ENCODE data around the gene KRT9. TPM values are rescaled to one million over a fixed set of nuclear protein-coding genes. Genes with fewer than 3 reads are reported as not detected.

Gene KRT9
- not detected in 2 replicates for polyA plus RNA-seq

GRCh38 chr17:41571561-41572434, at the start of gene KRT9:
Gene KRT9, minus strand, starts transcription at chr17:41572059. Its CDS starts 67 bp downstream, at chr17:41571992.

DNA sequence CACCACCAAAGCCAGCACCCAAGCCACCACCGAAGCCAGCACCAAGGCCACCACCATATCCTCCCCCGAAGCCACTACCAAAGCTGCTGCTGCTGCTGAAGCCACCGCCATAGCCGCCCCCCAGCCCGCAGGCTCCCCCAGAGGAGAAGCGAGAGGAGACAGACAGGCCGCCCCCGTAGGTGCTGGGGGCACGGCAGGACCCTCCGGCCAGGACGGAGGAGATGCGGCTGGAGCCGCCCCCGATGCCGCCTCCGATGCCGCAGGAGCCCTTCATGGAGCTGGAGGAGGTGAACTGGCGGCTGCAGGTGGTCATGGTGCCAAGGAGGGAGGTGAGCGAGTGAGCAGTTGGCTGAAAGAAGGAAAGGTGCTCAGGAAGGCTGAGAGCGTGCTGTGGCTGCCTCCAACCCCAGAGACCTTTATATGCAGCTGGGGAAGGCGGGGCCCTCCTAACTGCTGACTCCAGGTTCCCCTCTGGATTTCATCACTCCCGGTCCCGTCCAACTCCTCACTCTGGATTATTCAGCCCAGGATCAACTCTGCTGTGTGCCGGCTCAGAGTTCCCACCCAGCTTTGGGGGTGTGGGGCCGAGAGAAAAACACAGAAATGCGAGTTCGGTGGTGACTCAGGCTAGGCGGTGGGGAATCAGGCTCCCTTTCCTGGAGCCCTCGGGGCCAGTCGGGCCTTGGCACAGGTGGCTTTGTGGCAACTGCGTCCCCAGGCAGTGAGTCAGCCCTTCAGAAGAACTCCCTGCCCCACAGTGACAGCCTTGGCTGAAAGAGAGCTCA, 40.7 kb upstream of the KRT9 start, which contains the start of gene KRT16:
Gene KRT16, minus strand, starts transcription at position 392 of the 785 bp plus-strand sequence. Its CDS starts 79 bp downstream, at position 313.

GRCh38 chr17:41586863-41587495, 15.1 kb upstream of the KRT9 start, which contains the start of gene KRT14:
Gene KRT14, minus strand, starts transcription at chr17:41586895. Its CDS starts 61 bp downstream, at chr17:41586834.

DNA sequence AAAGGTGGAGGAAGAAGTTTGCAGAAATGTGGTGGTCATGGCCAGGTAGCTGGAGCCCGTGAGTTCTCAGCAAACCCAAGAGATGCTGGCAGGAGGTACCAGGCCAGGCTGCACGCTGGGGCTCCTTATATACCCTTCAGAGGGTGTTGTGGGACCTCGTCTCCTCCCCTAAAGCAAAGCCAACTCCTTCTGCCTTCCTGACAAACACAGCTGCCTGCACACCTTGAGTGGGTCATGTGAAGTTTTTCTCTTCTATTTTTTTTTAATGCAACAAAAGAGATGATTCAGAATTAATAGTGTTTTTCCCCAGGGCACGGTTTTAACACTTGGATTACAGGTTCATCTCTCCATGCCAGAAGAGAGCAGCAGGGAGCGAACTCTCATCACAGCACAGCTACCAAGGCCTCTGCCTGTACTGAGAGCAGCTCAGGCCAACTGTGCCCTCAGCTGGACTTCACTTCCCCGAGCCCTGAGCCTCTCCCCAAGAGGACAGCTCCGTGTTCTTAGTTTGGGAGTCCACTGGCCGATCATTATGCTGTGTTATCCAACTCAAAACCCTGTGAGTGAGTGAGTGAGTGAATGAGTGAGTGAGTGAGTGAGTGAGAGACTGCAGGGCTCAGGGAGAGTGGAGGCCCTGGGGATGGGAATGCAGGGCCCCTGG, 52.9 kb downstream of the KRT9 start, which contains the start of gene KRT15:
Gene KRT15, minus strand, starts transcription at position 102 of the 661 bp plus-strand sequence. Its CDS starts 63 bp downstream, at position 39.

Other genes starting within 250 kb of the KRT9 start
- gene KRT33A, start 221.2 kb downstream of the KRT9 start, polyA plus RNA-seq, result not detected in 2 replicates
- gene KRT33B, start 202.2 kb downstream of the KRT9 start, polyA plus RNA-seq, result not detected in 2 replicates
- gene KRT34, start 189.8 kb downstream of the KRT9 start, polyA plus RNA-seq, result not detected in 2 replicates
- gene KRT31, start 174.5 kb downstream of the KRT9 start, polyA plus RNA-seq, result 2.2 TPM in 1 of 2 replicates, not detected in the other
- not detected in 2 replicates for gene KRT37, start 147.5 kb downstream of the KRT9 start, polyA plus RNA-seq
- not detected in 2 replicates for gene KRT38, start 131.1 kb downstream of the KRT9 start, polyA plus RNA-seq
- gene KRT32, start 104.7 kb downstream of the KRT9 start, polyA plus RNA-seq, result not detected in 2 replicates
- not detected in 2 replicates for gene KRT35, start 90.9 kb downstream of the KRT9 start, polyA plus RNA-seq
- not detected in 2 replicates for gene KRT36, start 82.1 kb downstream of the KRT9 start, polyA plus RNA-seq
- not detected in 2 replicates for gene KRT13, start 66.4 kb downstream of the KRT9 start, polyA plus RNA-seq
- gene KRT15, start 53.2 kb downstream of the KRT9 start, polyA plus RNA-seq, result not detected in 2 replicates
- gene KRT19, start 43.8 kb downstream of the KRT9 start, polyA plus RNA-seq, result not detected in 2 replicates
- not detected in 2 replicates for gene KRT14, start 14.8 kb upstream of the KRT9 start, polyA plus RNA-seq
- 0.52 and 0.63 TPM in 2 replicates for gene KRT16, start 40.7 kb upstream of the KRT9 start, polyA plus RNA-seq
- 10.7 and 38.0 TPM in 2 replicates for gene KRT17, start 52.5 kb upstream of the KRT9 start, polyA plus RNA-seq
- gene EIF1, start 116.8 kb upstream of the KRT9 start, polyA plus RNA-seq, result 1,476 and 1,572 TPM in 2 replicates
- not detected in 2 replicates for gene GAST, start 140.3 kb upstream of the KRT9 start, polyA plus RNA-seq
- 0.27 and 1.7 TPM in 2 replicates for gene HAP1, start 162.6 kb upstream of the KRT9 start, polyA plus RNA-seq
- gene JUP, start 214.7 kb upstream of the KRT9 start, polyA plus RNA-seq, result 0.70 and 1.6 TPM in 2 replicates
- 0.55 and 0.83 TPM in 2 replicates for gene P3H4, start 239.9 kb upstream of the KRT9 start, polyA plus RNA-seq
- gene FKBP10, start 240.9 kb upstream of the KRT9 start, polyA plus RNA-seq, result 0.62 and 0.63 TPM in 2 replicates